Endothelial cell of umbilical vein (primary cell): Measurements from ENCODE around the gene GTSF1L.

ENCODE experiments used
- EZH2 ChIP-seq: IDR thresholded peaks from 2 replicates; pipeline ENCODE4 v1.6.1; 2012; ENCODE audit warnings: borderline replicate concordance, low read depth, mild to moderate bottlenecking, moderate library complexity, low read length, inconsistent platforms; ENCODE audit not compliant: severe bottlenecking
- JUN ChIP-seq: IDR thresholded peaks from 2 replicates; pipeline ENCODE4 v1.6.1; 2011; ENCODE audit warnings: borderline replicate concordance, low read depth; ENCODE audit not compliant: insufficient read length, insufficient read depth
- POLR2A ChIP-seq: IDR thresholded peaks from 2 replicates; pipeline ENCODE4 v1.6.1; 2012; ENCODE audit warnings: low read depth, mild to moderate bottlenecking, control low read depth, low read length
- TF ChIP-seq, protein P1 (sequence below), 2 donors: IDR thresholded peaks; 1 replicate in 1 of 2; 2 replicates in 1 of 2; pipeline ENCODE4 v1.5.1; 2011; ENCODE audit warnings: low read length in 2 of 2, mild to moderate bottlenecking in 2 of 2, moderate library complexity in 2 of 2, control low read depth in 1 of 2, inconsistent platforms in 1 of 2, low read depth in 1 of 2; ENCODE audit not compliant: insufficient read depth in 1 of 2; ENCODE audit errors: extremely low read depth in 1 of 2

DNA sequence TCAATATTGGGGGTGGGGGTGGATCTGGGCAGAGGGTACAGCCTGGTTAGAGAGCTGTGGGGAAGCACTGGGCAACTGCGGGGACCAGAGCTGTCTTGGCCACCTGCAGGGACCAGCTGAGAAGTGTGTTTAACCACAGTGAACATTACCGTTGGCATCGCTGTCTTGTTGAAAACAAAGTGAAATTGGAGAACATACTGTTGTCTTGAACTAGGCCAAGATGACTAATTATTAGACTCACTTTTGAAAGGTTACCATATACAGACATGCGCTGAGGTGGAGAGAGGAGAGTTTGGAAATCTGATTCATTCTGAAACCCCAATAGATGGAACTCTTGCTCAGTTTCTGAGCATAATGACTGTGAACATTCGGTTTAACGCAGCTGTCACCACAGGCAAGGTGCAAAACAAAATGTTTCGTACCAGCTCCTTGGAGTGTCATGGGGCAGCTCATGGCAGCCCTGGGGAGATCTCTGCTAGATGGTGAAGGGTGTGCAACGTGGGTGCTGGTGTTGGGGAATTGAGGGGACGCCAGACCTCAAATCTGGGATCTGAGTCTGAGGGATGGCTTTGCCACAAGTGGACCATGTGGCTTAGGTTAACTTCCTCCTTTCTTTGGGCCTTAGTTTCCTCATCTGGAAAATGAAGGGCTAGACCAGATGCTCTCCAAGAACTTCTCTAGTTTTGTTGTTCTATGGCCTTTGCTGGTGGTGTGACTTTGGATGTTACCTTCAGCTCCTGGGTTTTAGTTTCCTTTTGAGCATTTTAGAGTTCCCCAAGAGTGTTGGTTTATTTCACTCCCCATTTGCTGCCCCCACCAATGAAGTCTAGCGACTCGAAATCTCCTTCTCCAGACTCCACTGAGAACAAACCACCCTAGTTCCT is 24.6 kb upstream of the GTSF1L start:
- TF ChIP-seq, protein P1, sequence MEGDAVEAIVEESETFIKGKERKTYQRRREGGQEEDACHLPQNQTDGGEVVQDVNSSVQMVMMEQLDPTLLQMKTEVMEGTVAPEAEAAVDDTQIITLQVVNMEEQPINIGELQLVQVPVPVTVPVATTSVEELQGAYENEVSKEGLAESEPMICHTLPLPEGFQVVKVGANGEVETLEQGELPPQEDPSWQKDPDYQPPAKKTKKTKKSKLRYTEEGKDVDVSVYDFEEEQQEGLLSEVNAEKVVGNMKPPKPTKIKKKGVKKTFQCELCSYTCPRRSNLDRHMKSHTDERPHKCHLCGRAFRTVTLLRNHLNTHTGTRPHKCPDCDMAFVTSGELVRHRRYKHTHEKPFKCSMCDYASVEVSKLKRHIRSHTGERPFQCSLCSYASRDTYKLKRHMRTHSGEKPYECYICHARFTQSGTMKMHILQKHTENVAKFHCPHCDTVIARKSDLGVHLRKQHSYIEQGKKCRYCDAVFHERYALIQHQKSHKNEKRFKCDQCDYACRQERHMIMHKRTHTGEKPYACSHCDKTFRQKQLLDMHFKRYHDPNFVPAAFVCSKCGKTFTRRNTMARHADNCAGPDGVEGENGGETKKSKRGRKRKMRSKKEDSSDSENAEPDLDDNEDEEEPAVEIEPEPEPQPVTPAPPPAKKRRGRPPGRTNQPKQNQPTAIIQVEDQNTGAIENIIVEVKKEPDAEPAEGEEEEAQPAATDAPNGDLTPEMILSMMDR (IDR thresholded peaks at IDR 0.05; ENCODE audit: extremely low read depth in 1 of 2, insufficient read depth in 1 of 2, low read depth in 1 of 2, low read length in 2 of 2) = no peak
- TF ChIP-seq POLR2A = no peak
- no peak for TF ChIP-seq JUN
- TF ChIP-seq EZH2 = no peak
